K562 (cell line): ENCODE data around the gene LINC00632. TPM values are rescaled to one million over a fixed set of nuclear protein-coding genes. Genes with fewer than 3 reads are reported as not detected.

ENCODE experiments used
- ATAC-seq: fragments of 200-7000 bp; cut with Tn5 transposase; 3 replicates; pipeline ENCODE4 v1.9.1; 2020; ENCODE audit warnings: moderate library complexity
- BruUV-seq: library from RNA; stranded (reverse); fragments of 400-500 nt; replicated peaks from 2 replicates; lab custom pipeline; 2021; lab: Mats Ljungman, UMichigan
- CTCF ChIA-PET: fragments of 300-600 bp; formaldehyde crosslinking; extraction: SDS; loops from one replicate; lab custom pipeline; 2021; ENCODE audit warnings: low intra/inter-chr PET ratio; lab: Yijun Ruan, JAX
- POLR2A ChIA-PET: fragments of 300-600, 350-650 bp; sonication (Branson Sonifier 250); formaldehyde crosslinking; extraction: SDS; loops from one replicate; lab custom pipeline; 2021; ENCODE audit warnings: antibody characterized with exemption, inconsistent platforms; lab: Yijun Ruan, JAX
- DNase-seq, 4 experiments: peaks; one replicate each; pipeline versions ENCODE4 v3.0.0 to v3.0.0-alpha.2; 2011 to 2018; ENCODE audit warnings: low spot score in 3 of 4, mixed read lengths in 3 of 4; ENCODE audit errors: extremely low read depth in 1 of 4
- FAIRE-seq: peaks from 2 replicates; lab custom pipeline; 2011; peaks lifted over from hg19 to GRCh38; lab: Jason Lieb, UNC
- H2AFZ ChIP-seq: 2 replicates; pipeline ENCODE4 v1.6.0; 2011; ENCODE audit warnings: low read depth, low read length, control low read depth, inconsistent platforms
- H3K27ac ChIP-seq: fragments of 200-600 bp; 3 replicates; pipeline ENCODE4 v1.8.0; 2011; ENCODE audit warnings: low read depth, mild to moderate bottlenecking, control low read depth, inconsistent platforms, low read length, moderate library complexity, mixed read lengths; ENCODE audit errors: extremely low read depth
- H3K27me3 ChIP-seq, 2 experiments: fragments of 300-600 bp in 1 of 2; 2 replicates in 1 of 2; 3 replicates in 1 of 2; pipeline versions ENCODE4 v1.6.0 to v1.8.0; 2011; ENCODE audit warnings: inconsistent platforms in 2 of 2, low read length in 2 of 2, mild to moderate bottlenecking in 1 of 2, mixed read lengths in 1 of 2, moderate library complexity in 1 of 2; ENCODE audit not compliant: control insufficient read depth in 2 of 2, insufficient read depth in 2 of 2
- H3K36me3 ChIP-seq: fragments of 300-600 bp; 3 replicates; pipeline ENCODE4 v1.8.0; 2011; ENCODE audit warnings: mild to moderate bottlenecking, low read length, inconsistent platforms; ENCODE audit not compliant: control insufficient read depth, insufficient read depth
- H3K4me1 ChIP-seq, 2 experiments: fragments of 200-600 bp in 1 of 2; replicated peaks in 1 of 2; 2 replicates in 1 of 2; 3 replicates in 1 of 2; pipeline versions ENCODE4 v1.5.1 to v1.8.0; 2011; ENCODE audit warnings: inconsistent platforms in 2 of 2, low read length in 2 of 2, mild to moderate bottlenecking in 1 of 2, mixed read lengths in 1 of 2, moderate library complexity in 1 of 2; ENCODE audit not compliant: control insufficient read depth in 2 of 2, insufficient read depth in 2 of 2
- H3K4me2 ChIP-seq: 2 replicates; pipeline ENCODE4 v1.6.1; 2011; ENCODE audit warnings: low read length, control low read depth, inconsistent platforms, mixed read lengths; ENCODE audit not compliant: insufficient read depth
- H3K4me3 ChIP-seq: fragments of 200-600 bp; sonication (generic), shearing (Covaris generic); 2 replicates; pipeline ENCODE4 v1.5.1; 2016; ENCODE audit warnings: control low read depth, inconsistent platforms
- H3K79me2 ChIP-seq: fragments of 200-600 bp; 3 replicates; pipeline ENCODE4 v1.8.0; 2011; ENCODE audit warnings: low read length, inconsistent platforms; ENCODE audit not compliant: control insufficient read depth, insufficient read depth
- H3K9ac ChIP-seq, 2 experiments: 2 replicates each; pipeline versions ENCODE4 v1.6.0 to v1.6.1; 2011; ENCODE audit warnings: low read depth in 2 of 2, low read length in 2 of 2, control low read depth in 1 of 2, inconsistent platforms in 1 of 2, mild to moderate bottlenecking in 1 of 2, mixed read lengths in 1 of 2; ENCODE audit not compliant: insufficient read depth in 1 of 2
- H3K9me1 ChIP-seq: one replicate; pipeline ENCODE4 v1.6.0; 2011; ENCODE audit warnings: inconsistent platforms, mild to moderate bottlenecking, low read length, moderate library complexity; ENCODE audit not compliant: control insufficient read depth, insufficient read depth
- H3K9me3 ChIP-seq: replicated peaks from 2 replicates; pipeline ENCODE4 v1.5.1; 2011; ENCODE audit warnings: low read depth, low read length, inconsistent platforms; ENCODE audit not compliant: control insufficient read depth, insufficient read depth
- H4K20me1 ChIP-seq: replicated peaks from 2 replicates; pipeline ENCODE4 v1.6.1; 2011; ENCODE audit warnings: low read length, inconsistent platforms, mixed read lengths; ENCODE audit not compliant: control insufficient read depth, insufficient read depth
- ARHGAP35 ChIP-seq: fragments of 450-650 bp; IDR thresholded peaks from 2 replicates; pipeline ENCODE4 v1.6.1; 2018; ENCODE audit not compliant: partially characterized antibody
- GTF2E2 ChIP-seq: fragments of 200-800 bp; sonication (Bioruptor generic); IDR thresholded peaks from 2 replicates; pipeline ENCODE4 v1.6.1; 2016; ENCODE audit warnings: missing genetic modification characterization, missing compliant biosample characterization
- KAT7 ChIP-seq: sonication (generic); formaldehyde crosslinking; IDR thresholded peaks from 2 replicates; pipeline ENCODE4 v1.8.0; 2022; ENCODE audit warnings: missing genetic modification reagents, mild to moderate bottlenecking, borderline replicate concordance
- RAD21 ChIP-seq, 2 experiments: fragments of 250-450 bp in 1 of 2; fragments of 450-650 bp in 1 of 2; sonication (Bioruptor Pico) in 1 of 2; formaldehyde crosslinking in 1 of 2; IDR thresholded peaks in 1 of 2; conservative IDR thresholded peaks in 1 of 2; 2 replicates each; pipeline versions ENCODE4 v1.4.0 to v1.8.0; 2020 to 2022; ENCODE audit warnings: mild to moderate bottlenecking in 2 of 2, moderate library complexity in 1 of 2
- RBM14 ChIP-seq: fragments of 200-400 bp; formaldehyde crosslinking; IDR thresholded peaks from 2 replicates; pipeline ENCODE4 v1.6.1; 2018; ENCODE audit warnings: low read depth, mild to moderate bottlenecking, low read length, moderate library complexity, borderline replicate concordance; ENCODE audit not compliant: insufficient read depth
- SMARCA4 ChIP-seq: fragments of 450-650 bp; IDR thresholded peaks from 2 replicates; pipeline ENCODE4 v1.6.1; 2016
- SMARCC2 ChIP-seq: fragments of 450-650 bp; IDR thresholded peaks from 2 replicates; pipeline ENCODE4 v1.6.1; 2017; ENCODE audit warnings: antibody characterized with exemption, moderate library complexity, mild to moderate bottlenecking, low read depth
- SP1 ChIP-seq: sonication (generic); formaldehyde crosslinking; IDR thresholded peaks from 2 replicates; pipeline ENCODE4 v1.8.1; 2022; ENCODE audit warnings: mild to moderate bottlenecking, missing genetic modification reagents
- ZBTB1 ChIP-seq: sonication (generic); formaldehyde crosslinking; IDR thresholded peaks from 2 replicates; pipeline ENCODE4 v1.8.1; 2023; ENCODE audit warnings: missing genetic modification reagents, low read depth, mild to moderate bottlenecking, borderline replicate concordance
- ZKSCAN8 ChIP-seq: fragments of 200-800 bp; sonication (Bioruptor generic); IDR thresholded peaks from 2 replicates; pipeline ENCODE4 v1.6.1; 2016; ENCODE audit warnings: missing genetic modification characterization, missing compliant biosample characterization
- ZNF644 ChIP-seq: fragments of 200-800 bp; sonication (Bioruptor generic); IDR thresholded peaks from 2 replicates; pipeline ENCODE4 v1.6.1; 2016; ENCODE audit warnings: low read depth, missing genetic modification characterization, missing compliant biosample characterization
- ZNF780A ChIP-seq: fragments of 250-450 bp; sonication (Bioruptor Pico); IDR thresholded peaks from 2 replicates; pipeline ENCODE4 v1.5.0; 2021; ENCODE audit warnings: mild to moderate bottlenecking
- WGBS: fragments of 100-300 bp; shearing (Covaris generic); methylation state at CpG from one replicate; pipeline ENCODE4 v1.1.6; 2016; ENCODE audit warnings: low coverage, mixed read lengths; ENCODE audit not compliant: insufficient coverage; ENCODE audit errors: missing lambda C conversion rate; 5-methylcytosine and 5-hydroxymethylcytosine counted together
- in situ Hi-C: fragments of 300-500 bp; cut with MboI; formaldehyde crosslinking; loops from 4 replicates; pipeline ENCODE4 v1.15.0; 2018; ENCODE audit warnings: inconsistent platforms, mixed read lengths
- intact Hi-C: fragments of 100-400 bp; cut with micrococcal nuclease; formaldehyde crosslinking; loops from 2 replicates; pipeline ENCODE4 v1.14.2; 2022
- polyA plus RNA-seq, 8 experiments: library from polyadenylated mRNA; depleted of rRNA in 4 of 8; stranded (reverse) in 5 of 8; unstranded in 3 of 8; fragments of >200 nt; fragmentation: Nextera tagmentation in 2 of 8; fragmentation: Illumina TruSeq in 1 of 8; extraction: Ambion mirVana in 2 of 8; extraction: Trizol in 1 of 8; gene quantifications; 2 replicates each; pipeline versions ENCODE4 v1.2.1 to v1.2.3, GENCODE V29; 2011 to 2014; ENCODE audit warnings: inconsistent platforms in 1 of 8, missing spikeins in 1 of 8
- total RNA-seq, 7 experiments: library from RNA; depleted of rRNA in 6 of 7; stranded (reverse); fragments of >200 nt in 6 of 7; fragmentation: Illumina TruSeq in 2 of 7; extraction: Trizol in 2 of 7; gene quantifications; 2 replicates each; pipeline versions ENCODE4 v1.2.1 to v1.2.3, GENCODE V29; 2011 to 2021; ENCODE audit warnings: low replicate concordance in 1 of 7
- TF ChIP-seq, protein P1 (sequence below): fragments of 450-650 bp; IDR thresholded peaks from 2 replicates; pipeline ENCODE4 v1.6.1; 2017; ENCODE audit warnings: mild to moderate bottlenecking, moderate library complexity
- TF ChIP-seq, protein P2 (sequence below): fragments of 450-650 bp; IDR thresholded peaks from 2 replicates; pipeline ENCODE4 v1.6.1; 2016; ENCODE audit warnings: missing biosample characterization, missing genetic modification characterization
- TF ChIP-seq, protein P3 (sequence below): IDR thresholded peaks from 3 replicates; pipeline ENCODE4 v1.6.1; 2011; ENCODE audit warnings: borderline replicate concordance, mild to moderate bottlenecking, moderate library complexity; ENCODE audit not compliant: insufficient read length; ENCODE audit errors: extremely low read depth

Gene LINC00632
- total and polyA plus RNA-seq, 9 of the 15 experiments (the other 6 are each of a cell fraction or from before 2014, with no cell fraction given), result 0.06 to 0.20 TPM; not detected in 7

DNA sequence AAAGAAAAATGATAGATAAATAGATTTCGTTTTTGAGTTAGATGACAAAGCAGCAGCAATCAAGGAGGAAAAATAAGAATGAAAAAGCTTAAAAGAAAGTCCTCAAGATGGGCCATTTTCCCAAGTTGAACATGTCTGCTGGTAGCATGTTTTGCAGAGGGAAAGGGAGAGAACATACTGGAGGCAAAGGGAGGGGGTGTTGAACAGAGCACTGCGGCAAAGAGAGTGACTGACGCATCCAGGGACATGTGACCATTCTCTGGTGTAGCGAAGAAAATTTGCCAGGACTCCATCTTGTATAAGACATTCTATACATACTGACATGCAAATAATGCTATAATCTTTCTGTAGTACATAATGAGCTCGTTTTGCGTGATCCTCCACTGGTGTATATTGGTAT, 1.2 kb downstream of the LINC00632 start:
- Histone ChIP-seq H3K4me2 (no peak overlapping the region), H3K4me1 (no peaks in the 10 kb centered on the region), H3K4me3 (no peak overlapping the region), H3K9me3 (no peaks in the 10 kb centered on the region), H3K36me3 (no peaks in the 10 kb centered on the region), H3K27me3 (no peaks in the 10 kb centered on the region; a peak in 1 of 5 replicates), H3K9me1 (no peaks in the 10 kb centered on the region), H4K20me1 (no peaks in the 10 kb centered on the region), H3K79me2 (no peaks in the 10 kb centered on the region), H3K9ac (no peak overlapping the region), H2AFZ (no peak overlapping the region), H3K27ac (no peak overlapping the region)
- FAIRE-seq (no peak), ATAC-seq (no peak), DNase-seq (no peak)
- in situ Hi-C loops (no loop called here), intact Hi-C loops (no loop called here)
- no TSS peak for BruUV-seq
- CTCF ChIA-PET, result no interaction called here
- POLR2A ChIA-PET, result no interaction called here
- 2% methylated on average over 4 of the region's 6 CpGs for WGBS
- no peak for TF ChIP-seq KAT7 (CRISPR knock-in tag)
- TF ChIP-seq ZKSCAN8 (CRISPR knock-in tag), result no peak
- no peak for TF ChIP-seq GTF2E2 (tag)
- no peak for TF ChIP-seq RBM14
- TF ChIP-seq ZNF644 (tag), result no peak
- TF ChIP-seq SP1 (CRISPR knock-in tag), result no peak
- no peak for TF ChIP-seq ZNF780A
- TF ChIP-seq RAD21 (CRISPR knock-in tag; conservative IDR thresholded peaks at IDR 0.05 in 1 of 2, IDR thresholded peaks at IDR 0.05 in 1 of 2), result no peak
- TF ChIP-seq, protein P1, sequence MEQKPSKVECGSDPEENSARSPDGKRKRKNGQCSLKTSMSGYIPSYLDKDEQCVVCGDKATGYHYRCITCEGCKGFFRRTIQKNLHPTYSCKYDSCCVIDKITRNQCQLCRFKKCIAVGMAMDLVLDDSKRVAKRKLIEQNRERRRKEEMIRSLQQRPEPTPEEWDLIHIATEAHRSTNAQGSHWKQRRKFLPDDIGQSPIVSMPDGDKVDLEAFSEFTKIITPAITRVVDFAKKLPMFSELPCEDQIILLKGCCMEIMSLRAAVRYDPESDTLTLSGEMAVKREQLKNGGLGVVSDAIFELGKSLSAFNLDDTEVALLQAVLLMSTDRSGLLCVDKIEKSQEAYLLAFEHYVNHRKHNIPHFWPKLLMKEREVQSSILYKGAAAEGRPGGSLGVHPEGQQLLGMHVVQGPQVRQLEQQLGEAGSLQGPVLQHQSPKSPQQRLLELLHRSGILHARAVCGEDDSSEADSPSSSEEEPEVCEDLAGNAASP, result no peak
- no peak for TF ChIP-seq SMARCC2
- TF ChIP-seq SMARCA4, result no peak
- TF ChIP-seq, protein P2, sequence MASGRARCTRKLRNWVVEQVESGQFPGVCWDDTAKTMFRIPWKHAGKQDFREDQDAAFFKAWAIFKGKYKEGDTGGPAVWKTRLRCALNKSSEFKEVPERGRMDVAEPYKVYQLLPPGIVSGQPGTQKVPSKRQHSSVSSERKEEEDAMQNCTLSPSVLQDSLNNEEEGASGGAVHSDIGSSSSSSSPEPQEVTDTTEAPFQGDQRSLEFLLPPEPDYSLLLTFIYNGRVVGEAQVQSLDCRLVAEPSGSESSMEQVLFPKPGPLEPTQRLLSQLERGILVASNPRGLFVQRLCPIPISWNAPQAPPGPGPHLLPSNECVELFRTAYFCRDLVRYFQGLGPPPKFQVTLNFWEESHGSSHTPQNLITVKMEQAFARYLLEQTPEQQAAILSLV (tag), result no peak
- TF ChIP-seq, protein P3, sequence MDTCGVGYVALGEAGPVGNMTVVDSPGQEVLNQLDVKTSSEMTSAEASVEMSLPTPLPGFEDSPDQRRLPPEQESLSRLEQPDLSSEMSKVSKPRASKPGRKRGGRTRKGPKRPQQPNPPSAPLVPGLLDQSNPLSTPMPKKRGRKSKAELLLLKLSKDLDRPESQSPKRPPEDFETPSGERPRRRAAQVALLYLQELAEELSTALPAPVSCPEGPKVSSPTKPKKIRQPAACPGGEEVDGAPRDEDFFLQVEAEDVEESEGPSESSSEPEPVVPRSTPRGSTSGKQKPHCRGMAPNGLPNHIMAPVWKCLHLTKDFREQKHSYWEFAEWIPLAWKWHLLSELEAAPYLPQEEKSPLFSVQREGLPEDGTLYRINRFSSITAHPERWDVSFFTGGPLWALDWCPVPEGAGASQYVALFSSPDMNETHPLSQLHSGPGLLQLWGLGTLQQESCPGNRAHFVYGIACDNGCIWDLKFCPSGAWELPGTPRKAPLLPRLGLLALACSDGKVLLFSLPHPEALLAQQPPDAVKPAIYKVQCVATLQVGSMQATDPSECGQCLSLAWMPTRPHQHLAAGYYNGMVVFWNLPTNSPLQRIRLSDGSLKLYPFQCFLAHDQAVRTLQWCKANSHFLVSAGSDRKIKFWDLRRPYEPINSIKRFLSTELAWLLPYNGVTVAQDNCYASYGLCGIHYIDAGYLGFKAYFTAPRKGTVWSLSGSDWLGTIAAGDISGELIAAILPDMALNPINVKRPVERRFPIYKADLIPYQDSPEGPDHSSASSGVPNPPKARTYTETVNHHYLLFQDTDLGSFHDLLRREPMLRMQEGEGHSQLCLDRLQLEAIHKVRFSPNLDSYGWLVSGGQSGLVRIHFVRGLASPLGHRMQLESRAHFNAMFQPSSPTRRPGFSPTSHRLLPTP, result no peak
- TF ChIP-seq ZBTB1, result no peak
- no peak for TF ChIP-seq ARHGAP35
